Ammon's horn (tissue), 1 donor: ENCODE data around the gene TTN.
"Not testable (repeated sequence)": the region's sequence is repeated elsewhere in the genome, so short reads cannot be mapped to it uniquely, and the experiment has no call there.

Experiments
- DNase-seq: peaks from one replicate; pipeline ENCODE4 v3.0.0-alpha.2; 2016; ENCODE audit warnings: low spot score

TTN gene

GRCh38 chr2:178529194-178529593 lies 278.0 kb downstream of the TTN start:
- DNase-seq = no peak

GRCh38 chr2:178528647-178529046 lies 278.6 kb downstream of the TTN start:
- no peak for DNase-seq

DNA sequence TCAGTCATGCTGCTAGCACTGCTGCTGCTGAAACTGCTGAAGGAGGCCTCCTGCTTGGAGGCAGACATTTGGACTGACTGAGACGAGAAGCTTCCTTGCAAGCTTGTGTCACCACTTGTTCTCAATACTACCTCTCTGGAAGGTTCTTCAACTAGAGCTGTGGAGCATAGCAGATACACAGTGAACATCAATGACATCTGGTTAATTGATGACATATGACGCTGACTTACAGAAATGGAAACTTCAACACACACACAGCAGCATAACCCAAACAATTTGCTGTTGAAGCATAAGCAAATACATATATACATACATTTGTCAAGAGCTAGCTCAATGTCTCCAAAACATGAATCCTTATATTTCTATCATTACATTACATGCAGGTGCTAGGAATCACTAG lies 279.6 kb downstream of the TTN start:
- no peak for DNase-seq

DNA sequence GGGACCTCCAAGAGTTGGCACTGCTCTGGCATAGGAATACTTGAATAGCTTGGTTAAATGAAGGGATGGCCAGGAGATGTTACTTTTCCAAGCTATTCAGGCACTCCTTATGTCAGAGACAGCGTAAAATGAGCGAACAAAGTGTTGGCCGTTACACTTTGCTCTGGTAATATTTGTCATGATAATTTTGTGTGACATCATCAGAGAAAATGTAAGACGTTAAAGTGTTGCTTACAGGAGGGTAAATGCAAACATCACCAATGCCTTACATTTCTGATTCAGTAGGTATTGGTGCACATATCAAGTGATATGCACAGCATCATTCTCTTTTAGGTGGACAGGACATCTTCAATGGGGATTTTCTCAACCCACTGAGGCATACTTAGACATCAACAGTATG lies 281.0 kb downstream of the TTN start:
- DNase-seq = no peak

- not testable (repeated sequence) for DNase-seq
Observed at GRCh38 chr2:178525460-178525859, 281.8 kb downstream of the TTN start.

GRCh38 chr2:178525010-178525409 lies 282.2 kb downstream of the TTN start:
- DNase-seq = not testable (repeated sequence)

DNA sequence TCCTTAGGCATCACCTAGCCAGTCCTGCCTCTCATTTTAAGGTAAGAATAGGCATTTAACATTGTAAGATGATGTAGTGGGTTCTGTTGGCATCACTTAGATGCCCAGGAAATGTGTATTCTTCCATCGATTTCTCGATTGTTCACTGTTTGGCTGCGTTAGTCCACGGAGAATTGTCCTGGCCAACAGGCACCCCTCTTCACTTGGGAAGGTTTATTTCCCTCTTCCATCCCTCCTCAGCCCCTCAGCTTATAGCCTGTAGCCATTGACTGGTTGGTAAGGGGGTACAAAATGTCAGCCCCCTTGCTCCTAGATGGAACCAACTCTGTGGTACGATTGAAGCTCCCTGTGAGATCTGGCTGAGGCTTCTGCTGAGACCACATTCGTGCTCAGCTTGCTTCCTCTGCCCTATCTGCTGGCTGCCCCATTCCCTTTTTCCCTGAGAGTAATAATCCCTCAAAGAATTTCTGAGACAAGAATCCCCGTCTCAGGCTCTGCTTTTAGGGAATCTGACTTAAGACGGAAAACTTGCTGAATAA lies 283.6 kb downstream of the TTN start:
- no peak for DNase-seq

DNA sequence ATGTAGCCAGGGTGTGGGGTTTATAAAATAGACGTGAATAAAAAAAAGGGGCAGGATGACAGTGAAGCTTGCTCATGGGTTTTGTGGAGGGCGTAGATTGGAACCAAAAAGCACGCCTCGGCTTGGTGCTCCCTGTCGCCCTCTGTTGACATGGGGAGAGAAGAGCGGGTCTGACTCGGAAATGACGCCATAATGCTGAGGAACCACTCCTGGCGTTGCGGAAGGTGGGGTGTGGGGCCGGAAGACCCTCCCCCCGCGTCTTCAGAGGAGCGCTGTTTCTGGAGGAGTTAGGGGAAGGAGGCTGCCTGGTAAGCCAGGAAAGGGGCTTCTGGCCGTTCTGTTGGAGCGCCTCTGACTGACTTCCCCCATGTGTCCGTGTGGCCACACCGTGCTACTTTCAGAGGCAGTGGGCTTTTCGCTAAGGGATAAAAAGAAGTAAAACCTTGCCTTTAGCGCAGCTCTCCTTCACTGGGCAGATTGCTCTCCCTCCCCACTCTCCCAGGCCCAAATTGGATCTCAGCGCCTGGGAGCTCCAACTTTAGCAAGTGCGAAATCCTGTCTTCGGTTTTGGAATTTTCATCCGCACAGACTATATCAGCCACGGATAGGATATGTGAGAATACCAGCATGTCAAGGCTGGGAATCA lies 284.1 kb downstream of the TTN start:
- peak; percentile 88 for DNase-seq

DNA sequence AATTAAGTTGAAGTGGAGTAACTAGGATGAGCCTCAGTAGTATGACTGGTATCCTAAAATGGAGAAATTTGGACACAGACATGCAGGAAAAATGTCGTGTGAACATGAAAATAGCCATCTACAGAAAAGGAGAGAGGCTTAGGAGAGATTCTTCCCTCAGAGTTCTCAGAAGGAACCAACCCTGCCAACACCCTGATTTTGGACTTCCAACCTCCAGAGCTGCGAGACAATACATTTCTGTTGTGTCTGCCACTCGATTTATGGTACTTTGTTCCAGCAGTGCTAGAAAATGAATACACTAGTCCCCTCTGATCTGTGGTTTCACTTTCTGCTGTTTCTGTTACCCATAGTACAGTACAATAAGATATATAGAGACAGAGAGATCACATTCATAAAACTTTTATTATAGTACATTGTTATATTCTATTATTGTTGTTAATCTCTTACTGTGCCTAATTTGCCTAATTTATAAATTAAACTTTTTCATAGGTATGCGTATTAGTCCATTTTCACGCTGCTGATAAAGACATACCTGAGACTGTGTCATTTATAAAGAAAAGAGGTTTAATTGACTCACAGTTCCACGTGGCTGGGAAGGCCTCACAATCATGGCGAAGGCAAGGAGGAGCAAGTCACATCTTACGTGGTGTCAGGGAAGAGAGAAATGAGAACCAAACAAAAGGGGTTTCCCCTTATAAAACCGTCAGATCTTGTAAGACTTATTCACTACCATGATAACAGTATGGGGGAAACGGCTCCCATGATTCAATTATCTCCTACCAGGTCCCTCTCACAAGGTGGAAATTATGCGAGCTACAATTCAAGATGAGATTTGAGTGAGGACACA lies 285.7 kb downstream of the TTN start:
- no peak for DNase-seq

- DNase-seq = no peak
Observed at GRCh38 chr2:178517496-178517895, 289.7 kb downstream of the TTN start.

- DNase-seq = no peak
Observed at GRCh38 chr2:178514664-178515063, 292.6 kb downstream of the TTN start.

- no peak for DNase-seq
Observed at GRCh38 chr2:178513876-178514275, 293.3 kb downstream of the TTN start.

- no peak for DNase-seq
Observed at GRCh38 chr2:178512484-178512883, 294.7 kb downstream of the TTN start.

GRCh38 chr2:178510384-178510783 lies 296.8 kb downstream of the TTN start:
- no peak for DNase-seq

GRCh38 chr2:178508646-178509045 lies 298.6 kb downstream of the TTN start:
- DNase-seq = no peak

GRCh38 chr2:178506949-178507348 lies 300.3 kb downstream of the TTN start:
- DNase-seq = no peak

DNA sequence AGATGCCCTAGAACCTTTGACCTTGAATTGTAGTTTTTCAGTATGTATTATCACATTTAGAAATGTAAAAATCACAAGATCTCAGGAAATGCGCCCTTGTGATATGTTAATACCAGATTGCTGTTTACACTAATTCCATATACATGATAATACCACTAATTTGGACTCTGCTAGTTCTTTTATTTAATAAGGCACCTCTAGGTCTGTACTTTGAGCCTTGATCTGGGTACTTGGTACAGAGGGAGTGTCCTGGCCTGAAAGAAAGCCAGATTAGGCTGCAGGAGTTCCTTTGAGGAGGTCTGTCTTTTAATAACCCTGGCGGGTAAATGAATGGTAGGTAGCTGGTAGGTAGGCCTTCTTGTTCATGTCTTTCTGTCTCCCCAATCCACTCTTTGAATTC lies 300.7 kb downstream of the TTN start:
- no peak for DNase-seq

DNA sequence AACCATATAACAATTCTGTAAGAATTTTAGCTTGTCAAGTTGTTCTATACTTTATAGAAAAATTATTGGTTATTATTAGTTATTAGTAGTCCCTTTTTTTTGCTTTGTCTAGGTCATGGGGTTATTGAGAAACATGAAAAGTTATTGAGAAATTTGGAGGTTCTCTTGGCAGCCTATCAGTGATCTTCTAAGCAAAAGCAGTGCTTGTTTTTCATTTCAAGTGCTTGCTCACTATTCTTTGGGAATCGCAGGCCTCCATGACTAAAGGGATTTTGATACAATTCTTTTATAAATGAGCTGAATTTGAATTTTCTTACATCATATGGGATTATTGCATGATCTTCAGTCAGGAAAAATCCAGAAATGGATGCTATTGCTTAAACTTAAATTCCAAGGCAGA lies 301.1 kb downstream of the TTN start:
- DNase-seq = no peak

GRCh38 chr2:178502751-178503150 lies 304.5 kb downstream of the TTN start:
- no peak for DNase-seq

DNA sequence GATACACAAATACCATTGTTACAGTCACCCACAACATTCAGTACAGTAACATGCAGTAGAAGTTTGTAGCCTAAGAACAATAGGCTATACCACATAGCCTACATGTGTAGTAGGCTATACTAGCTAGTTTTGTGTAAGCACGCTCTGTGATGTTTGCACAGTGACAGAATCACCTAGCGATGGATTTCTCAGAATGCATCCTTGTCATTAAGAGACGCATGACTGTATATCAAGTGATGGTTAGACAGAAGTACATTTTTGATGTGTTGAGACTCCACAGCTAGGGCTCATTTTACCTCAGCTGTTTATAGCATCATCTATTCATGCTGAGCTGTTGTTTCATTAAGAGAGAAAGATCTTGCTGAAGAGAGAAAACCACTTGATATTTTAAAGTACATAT lies 307.6 kb downstream of the TTN start:
- DNase-seq = no peak

DNA sequence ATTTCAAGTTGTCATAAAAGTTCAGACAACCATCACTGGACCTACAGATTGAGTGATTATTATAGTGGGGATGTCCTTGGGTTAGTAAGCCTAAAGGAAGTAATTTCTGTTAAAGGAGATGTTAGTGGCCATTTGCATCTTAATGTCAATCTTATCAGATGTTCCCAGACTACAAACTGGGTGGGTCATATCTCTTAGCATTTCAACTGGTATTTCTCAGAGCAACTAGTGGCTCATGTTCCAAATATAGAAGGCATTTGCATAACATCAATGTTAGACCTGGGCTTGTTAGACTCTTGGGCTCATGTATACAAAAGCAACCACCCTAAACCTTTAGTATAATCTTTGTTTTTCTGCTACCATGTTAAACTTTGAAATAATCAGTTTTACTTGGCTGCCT lies 309.1 kb downstream of the TTN start:
- no peak for DNase-seq

DNA sequence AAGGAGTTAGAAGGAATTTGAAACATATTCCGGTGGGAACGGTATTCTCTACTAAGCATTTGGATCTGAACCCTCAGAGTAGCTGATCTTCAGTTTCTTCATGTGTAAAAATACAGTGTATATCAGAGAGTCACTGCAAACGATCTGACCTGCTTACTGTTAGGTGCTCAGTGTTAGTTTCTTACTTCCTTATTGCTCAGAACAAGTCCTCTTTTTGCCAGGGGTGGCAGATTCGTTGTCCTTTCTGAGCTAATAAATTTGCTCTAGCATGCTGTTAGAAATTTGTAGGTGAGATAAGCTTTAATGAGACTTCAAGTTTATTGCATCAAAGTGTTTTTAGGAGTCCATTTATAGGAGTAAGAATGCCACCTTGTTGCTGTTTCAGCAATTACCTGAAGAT lies 311.2 kb downstream of the TTN start:
- DNase-seq = no peak

- no peak for DNase-seq
Observed at GRCh38 chr2:178491612-178492011, 315.6 kb downstream of the TTN start.
